Right lobe of liver (tissue), 6 donors: ENCODE measurements around the gene NASP. TPM values are rescaled to one million over a fixed set of nuclear protein-coding genes. Genes with fewer than 3 reads are reported as not detected.

Experiments
- ATAC-seq, 4 donors: fragments of 200-7000 bp; cut with Tn5 transposase; one replicate each; pipeline ENCODE4 v1.9.1; 2020; ENCODE audit warnings: mild to moderate bottlenecking in 4 of 4, moderate library complexity in 4 of 4
- DNase-seq, 3 donors: peaks; one replicate each; pipeline ENCODE4 v3.0.0-alpha.2; 2020
- H3K27ac ChIP-seq, 3 donors: fragments of 200-600 bp; one replicate each; pipeline ENCODE4 v1.8.0; 2022
- H3K27me3 ChIP-seq, 2 donors: fragments of 200-600 bp; one replicate each; pipeline ENCODE4 v1.8.0; 2022
- H3K36me3 ChIP-seq, 4 donors: fragments of 200-600 bp; sonication (generic) in 1 of 4; one replicate each; pipeline versions ENCODE4 v1.5.1 to v1.8.0; 2017 to 2022; ENCODE audit warnings: control low read depth in 1 of 4
- H3K4me1 ChIP-seq, 4 donors: fragments of 200-600 bp; sonication (generic) in 1 of 4; one replicate each; pipeline versions ENCODE4 v1.5.1 to v1.8.0; 2017 to 2022; ENCODE audit warnings: control low read depth in 1 of 4
- H3K4me3 ChIP-seq, 3 donors: fragments of 200-600 bp; one replicate each; pipeline ENCODE4 v1.8.0; 2022
- H3K9me3 ChIP-seq, 4 donors: fragments of 200-600 bp; sonication (generic) in 1 of 4; one replicate each; pipeline versions ENCODE4 v1.5.1 to v1.8.0; 2017 to 2022; ENCODE audit warnings: control low read depth in 1 of 4
- CTCF ChIP-seq, 4 donors: fragments of 200-600 bp in 3 of 4; fragments of 450-650 bp in 1 of 4; IDR thresholded peaks; one replicate each; pipeline versions ENCODE4 v1.5.1 to v1.8.0; 2016 to 2022; ENCODE audit warnings: antibody characterized with exemption in 4 of 4, mild to moderate bottlenecking in 2 of 4
- POLR2A ChIP-seq: fragments of 450-650 bp; IDR thresholded peaks from one replicate; pipeline ENCODE4 v1.6.1; 2017; ENCODE audit warnings: antibody characterized with exemption, mild to moderate bottlenecking
- WGBS: methylation state at CpG from one replicate; pipeline ENCODE4 v1.1.6; 2018; ENCODE audit warnings: low coverage, low lambda C conversion rate; ENCODE audit not compliant: insufficient coverage; ENCODE audit errors: missing lambda C conversion rate; 5-methylcytosine and 5-hydroxymethylcytosine counted together
- intact Hi-C, 2 donors: fragments of 100-400 bp; cut with DNase I; formaldehyde crosslinking; loops; one replicate each; pipeline versions ENCODE4 v1.11.2 to v1.14.1; 2022
- total RNA-seq, 6 experiments: library from RNA; depleted of rRNA in 2 of 6; stranded (reverse); fragments of >200 nt in 2 of 6; fragmentation: NEBNext Ultra II Directional in 3 of 6; extraction: Animal tissue kit (Norgen Biotek cat#: 25700) in 3 of 6; gene quantifications; one replicate each; pipeline versions ENCODE4 v1.1.0 to v1.2.4, GENCODE V29; 2016 to 2023
- donor health status: DM: no; HTN: yes; CAD: no.
- donor health status: DM: no; HTN: no; CAD: no.
- donor health status: DM: no; HTN: no; CAD: no.
- donor health status: DM: no; HTN: yes; CAD: no.
- donor health status: DM: no; HTN: yes; CAD: no.

NASP gene
- total RNA-seq, 6 experiments from 2014 or later, result 21.8 to 31.9 (median 26.1) TPM

- Histone ChIP-seq H3K36me3 (peaks cover 0 to 47% (median 1%) of the 10 kb centered on the region in 4 donors), H3K27ac (no peak overlapping the region), H3K4me3 (no peak overlapping the region), H3K27me3 (no peaks in the 10 kb centered on the region), H3K9me3 (no peaks in the 10 kb centered on the region), H3K4me1 (peaks cover 0 to 7% (median 0%) of the 10 kb centered on the region in 4 donors)
- 95% methylated on average over 2 of the region's 2 CpGs for WGBS
- intact Hi-C loops, result no loop called here
- TF ChIP-seq CTCF (IDR thresholded peaks at IDR 0.05), result no peak
- no peak for TF ChIP-seq POLR2A
- ATAC-seq, result no peak
- DNase-seq, result no peak
Observed at GRCh38 chr1:45644661-45645060, 60.8 kb downstream of the NASP start.

DNA sequence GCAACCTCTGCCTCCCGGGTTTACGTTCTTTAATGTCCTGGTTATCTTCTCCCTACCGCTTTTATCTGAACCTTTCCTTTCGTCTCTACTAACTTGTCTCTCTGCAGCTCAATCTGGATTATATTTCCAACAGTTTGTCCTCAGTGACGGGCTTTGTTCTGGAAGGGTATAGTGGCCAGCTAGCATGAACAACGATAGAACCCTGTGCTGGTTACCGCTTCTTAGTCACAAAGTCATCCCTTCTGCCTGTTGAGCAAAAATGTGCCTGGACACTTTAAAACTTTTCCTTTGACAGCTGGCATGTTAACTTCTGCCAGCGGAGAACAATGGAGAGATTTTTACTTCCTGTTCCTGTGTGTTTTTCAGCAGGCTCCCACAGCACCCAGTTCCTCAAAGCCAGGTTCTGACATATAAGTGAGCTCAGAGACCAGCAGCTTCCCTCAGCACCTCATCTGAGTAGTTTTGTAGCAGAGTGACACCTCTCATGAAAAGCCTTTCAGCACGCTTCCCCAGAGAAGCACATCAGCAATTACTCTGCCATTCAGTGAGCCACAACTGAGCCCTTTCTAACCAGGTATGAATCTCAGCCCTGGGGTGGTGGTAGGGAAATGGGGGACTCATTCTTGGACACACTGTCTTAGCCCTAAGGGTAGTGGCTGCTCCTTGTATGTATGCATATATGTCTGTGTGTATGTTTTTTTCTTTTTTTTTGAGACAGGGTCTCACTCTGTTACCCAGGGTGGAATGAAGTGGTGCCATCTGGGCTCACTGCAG lies 63.6 kb downstream of the NASP start:
- Histone ChIP-seq H3K4me1 (no peaks in the 10 kb centered on the region), H3K9me3 (no peaks in the 10 kb centered on the region), H3K4me3 (no peak overlapping the region), H3K27me3 (no peaks in the 10 kb centered on the region), H3K27ac (no peak overlapping the region), H3K36me3 (peaks cover 2 to 52% (median 15%) of the 10 kb centered on the region in 4 donors)
- DNase-seq (no peak), ATAC-seq (peak; percentile 46 to 67 (median 55))
- TF ChIP-seq CTCF (IDR thresholded peaks at IDR 0.05) (no peak), POLR2A (no peak)
- intact Hi-C loops, result no loop called here
- 74% methylated on average over 7 of the region's 9 CpGs for WGBS

GRCh38 chr1:45654540-45655280 lies 70.9 kb downstream of the NASP start:
- Histone ChIP-seq H3K9me3 (no peaks in the 10 kb centered on the region), H3K27ac (no peak overlapping the region), H3K4me3 (no peak overlapping the region), H3K27me3 (no peaks in the 10 kb centered on the region), H3K36me3 (peaks cover 11 to 89% (median 34%) of the 10 kb centered on the region in 4 donors), H3K4me1 (peaks cover 0 to 27% (median 13%) of the 10 kb centered on the region in 4 donors)
- DNase-seq (no peak), ATAC-seq (no peak)
- 93% methylated on average over 12 of the region's 12 CpGs for WGBS
- no peak for TF ChIP-seq POLR2A
- no peak for TF ChIP-seq CTCF (IDR thresholded peaks at IDR 0.05)
- intact Hi-C loops, result no loop called here

- Histone ChIP-seq H3K4me3 (no peak overlapping the region), H3K27ac (peak overlapping the region in 1 of 3 donors; percentile 81), H3K36me3 (peaks cover 7 to 88% (median 26%) of the 10 kb centered on the region in 4 donors), H3K4me1 (peaks cover 0 to 38% (median 13%) of the 10 kb centered on the region in 4 donors), H3K9me3 (no peaks in the 10 kb centered on the region), H3K27me3 (no peaks in the 10 kb centered on the region)
- 93% methylated on average over 3 of the region's 3 CpGs for WGBS
- ATAC-seq (no peak), DNase-seq (no peak)
- TF ChIP-seq POLR2A, result no peak
- TF ChIP-seq CTCF (IDR thresholded peaks at IDR 0.05), result no peak
- intact Hi-C loops, result no loop called here
Observed at GRCh38 chr1:45656573-45657226, 72.9 kb downstream of the NASP start.
